ENCODE measurements around the gene ATP6V1B1. TPM values are rescaled to one million over a fixed set of nuclear protein-coding genes. Genes with fewer than 3 reads are reported as not detected.

Gene ATP6V1B1
- total RNA-seq, 1 donor from 2014 or later, result not detected

GRCh38 chr2:70967189-70967588 is 31.5 kb downstream of the ATP6V1B1 start:
- no peak for DNase-seq

- DNase-seq, result no peak
Observed at GRCh38 chr2:70974592-70974991, 38.9 kb downstream of the ATP6V1B1 start.

- DNase-seq, result no peak
Observed at GRCh38 chr2:70975237-70975636, 39.5 kb downstream of the ATP6V1B1 start.

GRCh38 chr2:70977605-70978205 is 42.0 kb downstream of the ATP6V1B1 start:
- DNase-seq, result no peak

- DNase-seq, result no peak
Observed at GRCh38 chr2:70978341-70979179, 42.9 kb downstream of the ATP6V1B1 start, which contains the start of gene ANKRD53. Gene ANKRD53, plus strand, starts transcription at chr2:70978630. Its CDS starts 16 bp downstream, at chr2:70978646.

GRCh38 chr2:70979180-70979488 is 43.4 kb downstream of the ATP6V1B1 start:
- DNase-seq, result no peak

GRCh38 chr2:70979626-70980025 is 43.9 kb downstream of the ATP6V1B1 start:
- no peak for DNase-seq

- no peak for DNase-seq
Observed at GRCh38 chr2:70981421-70981820, 45.7 kb downstream of the ATP6V1B1 start.

- no peak for DNase-seq
Observed at GRCh38 chr2:70981866-70982810, 46.4 kb downstream of the ATP6V1B1 start.

- no peak for DNase-seq
Observed at GRCh38 chr2:70982971-70983370, 47.3 kb downstream of the ATP6V1B1 start.

- DNase-seq, result no peak
Observed at GRCh38 chr2:70983506-70984227, 48.0 kb downstream of the ATP6V1B1 start.

- DNase-seq, result no peak
Observed at GRCh38 chr2:70984228-70984575, 48.5 kb downstream of the ATP6V1B1 start.

GRCh38 chr2:70984576-70985282 is 49.0 kb downstream of the ATP6V1B1 start:
- no peak for DNase-seq

GRCh38 chr2:70985283-70985688 is 49.6 kb downstream of the ATP6V1B1 start:
- no peak for DNase-seq

GRCh38 chr2:70985956-70986355 is 50.3 kb downstream of the ATP6V1B1 start:
- DNase-seq, result no peak

- no peak for DNase-seq
Observed at GRCh38 chr2:70986499-70987189, 50.9 kb downstream of the ATP6V1B1 start.

GRCh38 chr2:70987386-70987785 is 51.7 kb downstream of the ATP6V1B1 start:
- DNase-seq, result no peak

GRCh38 chr2:70988151-70988550 is 52.5 kb downstream of the ATP6V1B1 start:
- DNase-seq, result no peak

GRCh38 chr2:70988726-70989648 is 53.3 kb downstream of the ATP6V1B1 start:
- DNase-seq, result no peak

GRCh38 chr2:70990216-70990615 is 54.5 kb downstream of the ATP6V1B1 start:
- DNase-seq, result no peak
